HEK293 (cell line): ENCODE measurements around the gene ACTN3.
A peak's percentile ranks its signal among the peaks of the same experiment; 100 is the strongest.
"Not testable (repeated sequence)": the region's sequence is repeated elsewhere in the genome, so short reads cannot be mapped to it uniquely, and the experiment has no call there.

ENCODE experiments used
- CTCF ChIA-PET: fragments of 350-600 bp; formaldehyde crosslinking; extraction: SDS; loops from one replicate; lab custom pipeline; 2021; ENCODE audit warnings: antibody characterized with exemption; lab: Yijun Ruan, JAX
- POLR2A ChIA-PET: fragments of 300-600 bp; formaldehyde crosslinking; extraction: SDS; loops from one replicate; lab custom pipeline; 2020; ENCODE audit warnings: antibody characterized with exemption, inconsistent platforms; lab: Yijun Ruan, JAX
- H3K27ac ChIP-seq: fragments of 200-500 bp; sonication (Bioruptor generic); 2 replicates; pipeline ENCODE4 v1.5.1; 2014; ENCODE audit warnings: low read depth, low read length, control low read depth, inconsistent platforms; ENCODE audit errors: extremely low read depth
- H3K36me3 ChIP-seq, 2 experiments: fragments of 200-500 bp in 1 of 2; sonication (Bioruptor generic) in 1 of 2; 1 replicate in 1 of 2; 2 replicates in 1 of 2; pipeline ENCODE4 v1.5.1; 2014 to 2017; ENCODE audit warnings: inconsistent platforms in 2 of 2, low read length in 2 of 2; ENCODE audit not compliant: control insufficient read depth in 2 of 2, insufficient read depth in 1 of 2
- H3K4me1 ChIP-seq: fragments of 200-500 bp; sonication (Bioruptor generic); 2 replicates; pipeline ENCODE4 v1.5.1; 2014; ENCODE audit warnings: mild to moderate bottlenecking, low read length, inconsistent platforms; ENCODE audit not compliant: control insufficient read depth, insufficient read depth
- H3K4me3 ChIP-seq: 2 replicates; pipeline ENCODE4 v1.5.1; 2011; ENCODE audit warnings: low read depth, mild to moderate bottlenecking, control low read depth, low read length, moderate library complexity
- H3K9me3 ChIP-seq: fragments of 200-500 bp; sonication (Bioruptor generic); 2 replicates; pipeline ENCODE4 v1.5.1; 2014; ENCODE audit warnings: low read depth, low read length, inconsistent platforms; ENCODE audit not compliant: control insufficient read depth, insufficient read depth
- AEBP2 ChIP-seq: fragments of 450-650 bp; formaldehyde crosslinking; IDR thresholded peaks from 2 replicates; pipeline ENCODE4 v1.5.1; 2016; ENCODE audit warnings: missing biosample characterization, missing genetic modification characterization, borderline replicate concordance
- BCL11A ChIP-seq: fragments of 450-650 bp; formaldehyde crosslinking; IDR thresholded peaks from 2 replicates; pipeline ENCODE4 v1.5.1; 2016; ENCODE audit warnings: low read depth, missing biosample characterization, missing genetic modification characterization
- GLI2 ChIP-seq: fragments of 450-650 bp; formaldehyde crosslinking; IDR thresholded peaks from 2 replicates; pipeline ENCODE4; 2017; ENCODE audit warnings: missing biosample characterization, missing genetic modification characterization, low read depth, borderline replicate concordance
- HIC1 ChIP-seq: fragments of 450-650 bp; formaldehyde crosslinking; IDR thresholded peaks from 2 replicates; pipeline ENCODE4 v1.5.1; 2016; ENCODE audit warnings: missing biosample characterization, missing genetic modification characterization
- YY2 ChIP-seq: fragments of 450-650 bp; formaldehyde crosslinking; IDR thresholded peaks from 2 replicates; pipeline ENCODE4 v1.5.1; 2016; ENCODE audit warnings: missing biosample characterization, missing genetic modification characterization
- ZBTB48 ChIP-seq: fragments of 450-650 bp; formaldehyde crosslinking; IDR thresholded peaks from 2 replicates; pipeline ENCODE4 v1.5.1; 2016; ENCODE audit warnings: missing biosample characterization, missing genetic modification characterization
- ZEB2 ChIP-seq: fragments of 450-650 bp; formaldehyde crosslinking; IDR thresholded peaks from 2 replicates; pipeline ENCODE4 v1.5.1; 2016; ENCODE audit warnings: missing biosample characterization, missing genetic modification characterization
- ZFP37 ChIP-seq: fragments of 450-650 bp; formaldehyde crosslinking; IDR thresholded peaks from 2 replicates; pipeline ENCODE4 v1.5.1; 2016; ENCODE audit warnings: missing biosample characterization, missing genetic modification characterization
- ZNF121 ChIP-seq: fragments of 450-650 bp; formaldehyde crosslinking; IDR thresholded peaks from 2 replicates; pipeline ENCODE4 v1.5.1; 2016; ENCODE audit warnings: missing biosample characterization, missing genetic modification characterization
- ZNF138 ChIP-seq: fragments of 450-650 bp; formaldehyde crosslinking; IDR thresholded peaks from 2 replicates; pipeline ENCODE4 v1.5.1; 2016; ENCODE audit warnings: missing biosample characterization, missing genetic modification characterization, borderline replicate concordance
- ZNF2 ChIP-seq: fragments of 450-650 bp; formaldehyde crosslinking; IDR thresholded peaks from 2 replicates; pipeline ENCODE4 v1.5.1; 2016; ENCODE audit warnings: missing biosample characterization, missing genetic modification characterization
- ZNF354C ChIP-seq: fragments of 450-650 bp; formaldehyde crosslinking; IDR thresholded peaks from 2 replicates; pipeline ENCODE4 v1.5.1; 2016; ENCODE audit warnings: missing biosample characterization, missing genetic modification characterization, low read depth, borderline replicate concordance
- ZNF416 ChIP-seq: fragments of 450-650 bp; formaldehyde crosslinking; IDR thresholded peaks from 2 replicates; pipeline ENCODE4 v1.5.1; 2016; ENCODE audit warnings: missing biosample characterization, missing genetic modification characterization
- ZNF514 ChIP-seq: fragments of 450-650 bp; formaldehyde crosslinking; IDR thresholded peaks from 2 replicates; pipeline ENCODE4 v1.5.1; 2016; ENCODE audit warnings: missing biosample characterization, missing genetic modification characterization
- ZNF529 ChIP-seq: fragments of 450-650 bp; formaldehyde crosslinking; IDR thresholded peaks from 2 replicates; pipeline ENCODE4 v1.5.1; 2017; ENCODE audit warnings: missing genetic modification characterization, missing biosample characterization; ENCODE audit not compliant: insufficient replicate concordance
- ZNF585B ChIP-seq: fragments of 450-650 bp; formaldehyde crosslinking; IDR thresholded peaks from 2 replicates; pipeline ENCODE4 v1.5.1; 2016; ENCODE audit warnings: missing biosample characterization, missing genetic modification characterization
- ZNF629 ChIP-seq: fragments of 450-650 bp; formaldehyde crosslinking; IDR thresholded peaks from 2 replicates; pipeline ENCODE4 v1.5.1; 2017; ENCODE audit warnings: missing biosample characterization, missing genetic modification characterization
- ZNF776 ChIP-seq: fragments of 450-650 bp; formaldehyde crosslinking; IDR thresholded peaks from 2 replicates; pipeline ENCODE4 v1.5.0; 2017; ENCODE audit warnings: missing biosample characterization, missing genetic modification characterization, borderline replicate concordance
- ZNF830 ChIP-seq: fragments of 450-650 bp; IDR thresholded peaks from 2 replicates; pipeline ENCODE4 v1.5.0; 2018; ENCODE audit warnings: missing biosample characterization, missing genetic modification characterization, low read depth, mild to moderate bottlenecking, moderate library complexity
- ZSCAN30 ChIP-seq: fragments of 450-650 bp; IDR thresholded peaks from 2 replicates; pipeline ENCODE4 v1.5.1; 2018; ENCODE audit warnings: missing biosample characterization, mild to moderate bottlenecking, missing genetic modification characterization, moderate library complexity
- TF ChIP-seq, protein P1 (sequence below): sonication (generic); formaldehyde crosslinking; IDR thresholded peaks from 2 replicates; pipeline ENCODE4 v1.8.1; 2022; ENCODE audit warnings: mild to moderate bottlenecking, moderate library complexity, missing genetic modification reagents
- TF ChIP-seq, protein P2 (sequence below): fragments of 450-650 bp; formaldehyde crosslinking; IDR thresholded peaks from 2 replicates; pipeline ENCODE4 v1.5.1; 2016; ENCODE audit warnings: missing biosample characterization, missing genetic modification characterization

The ACTN3 gene

GRCh38 chr11:66585447-66585846, 38.7 kb downstream of the ACTN3 start:
- H3K27ac ChIP-seq, H3K36me3 ChIP-seq, H3K4me3 ChIP-seq, H3K9me3 ChIP-seq, POLR2A ChIA-PET, CTCF ChIA-PET, H3K4me1 ChIP-seq: not testable (repeated sequence)
- TF ChIP-seq ZNF121 (tag by site-specific recombination): 0 out of 2 replicates have a peak, but pooled peaks have one; percentile 21

GRCh38 chr11:66586136-66586535, 39.4 kb downstream of the ACTN3 start:
- H3K27ac ChIP-seq: no peak overlapping the region
- H3K4me3 ChIP-seq: no peak overlapping the region
- no peaks in the 10 kb centered on the region for H3K9me3 ChIP-seq
- no peak for TF ChIP-seq ZEB2 (tag by site-specific recombination)
- no peak for TF ChIP-seq ZFP37 (tag by site-specific recombination)
- TF ChIP-seq, protein P1, sequence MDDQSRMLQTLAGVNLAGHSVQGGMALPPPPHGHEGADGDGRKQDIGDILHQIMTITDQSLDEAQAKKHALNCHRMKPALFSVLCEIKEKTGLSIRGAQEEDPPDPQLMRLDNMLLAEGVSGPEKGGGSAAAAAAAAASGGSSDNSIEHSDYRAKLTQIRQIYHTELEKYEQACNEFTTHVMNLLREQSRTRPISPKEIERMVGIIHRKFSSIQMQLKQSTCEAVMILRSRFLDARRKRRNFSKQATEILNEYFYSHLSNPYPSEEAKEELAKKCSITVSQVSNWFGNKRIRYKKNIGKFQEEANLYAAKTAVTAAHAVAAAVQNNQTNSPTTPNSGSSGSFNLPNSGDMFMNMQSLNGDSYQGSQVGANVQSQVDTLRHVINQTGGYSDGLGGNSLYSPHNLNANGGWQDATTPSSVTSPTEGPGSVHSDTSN (CRISPR knock-in tag): no peak
- no peak for TF ChIP-seq ZBTB48
- no peak for TF ChIP-seq AEBP2 (tag by site-specific recombination)
- TF ChIP-seq ZNF629 (tag by site-specific recombination): no peak
- TF ChIP-seq ZSCAN30 (tag by site-specific recombination): no peak
- TF ChIP-seq ZNF354C (tag by site-specific recombination): no peak
- no peak for TF ChIP-seq ZNF529 (tag by site-specific recombination)
- TF ChIP-seq GLI2: no peak
- no peaks in the 10 kb centered on the region for H3K4me1 ChIP-seq
- POLR2A ChIA-PET: interaction anchor here (1.2 kb wide), 1 partner anchor 31 kb away, joined by 3 read pairs; no protein-coding TSS in a partner anchor
- no peaks in the 10 kb centered on the region for H3K36me3 ChIP-seq
- CTCF ChIA-PET: interaction anchor here (1.1 kb wide), 1 partner anchor 8 kb away, joined by 3 read pairs; no protein-coding TSS in a partner anchor

- H3K9me3 ChIP-seq, H3K4me1 ChIP-seq, H3K36me3 ChIP-seq, H3K4me3 ChIP-seq, H3K27ac ChIP-seq, POLR2A ChIA-PET: not testable (repeated sequence)
- CTCF ChIA-PET: interaction anchor here (0.6 to 4.5 kb wide), 3 partner anchors 9 to 330 kb away, joined by 3 to 49 read pairs (median 3); no protein-coding TSS in a partner anchor
Measured at GRCh38 chr11:66589315-66589714, 42.6 kb downstream of the ACTN3 start.

DNA sequence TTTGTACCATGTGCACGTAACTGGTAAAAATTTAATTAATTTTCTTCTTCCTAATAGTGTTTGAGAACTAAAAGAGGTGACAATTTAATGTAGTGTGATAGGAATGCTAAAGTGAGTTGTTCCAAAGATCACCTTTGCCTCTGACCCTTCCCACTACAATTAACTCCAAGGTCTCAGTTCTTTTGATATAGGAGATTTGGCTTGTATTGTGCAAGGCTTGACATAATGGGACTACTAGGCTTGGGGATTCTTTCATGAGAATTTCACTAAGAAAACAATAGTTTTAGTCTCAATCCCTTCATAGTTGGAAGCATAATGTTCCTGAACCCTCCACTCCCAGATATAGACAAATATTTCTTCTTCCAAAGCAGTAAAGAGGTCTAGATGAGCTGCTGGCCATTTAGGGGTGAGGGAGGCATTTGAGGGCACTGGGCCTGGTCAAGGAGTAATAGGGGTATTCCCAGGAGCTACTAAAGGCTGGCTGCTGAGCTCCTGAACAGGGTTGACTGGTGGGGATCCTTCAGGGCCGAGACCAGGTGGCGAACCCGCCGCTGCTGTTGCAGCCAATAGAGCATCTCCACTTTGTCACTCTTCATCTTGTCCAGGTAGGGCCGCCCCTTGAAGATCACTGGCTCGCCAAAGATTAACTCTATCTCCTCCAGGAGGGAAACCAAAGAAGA, 43.4 kb downstream of the ACTN3 start:
- POLR2A ChIA-PET: interaction anchor here (0.7 to 3.2 kb wide), 2 partner anchors 27 to 33 kb away, joined by 4 to 28 read pairs; partner anchors contain the start of gene RBM14
- Histone ChIP-seq H3K27ac (no peak overlapping the region), H3K36me3 (peaks cover 0 to 4% of the 10 kb centered on the region in 2 experiments; a peak in 1 of 3 replicates), H3K4me3 (no peak overlapping the region), H3K9me3 (no peaks in the 10 kb centered on the region), H3K4me1 (no peaks in the 10 kb centered on the region)
- CTCF ChIA-PET: interaction anchor here (0.6 to 4.5 kb wide), 4 partner anchors 10 to 329 kb away, joined by 3 to 49 read pairs (median 4); no protein-coding TSS in a partner anchor
- no peak for TF ChIP-seq ZNF830
- TF ChIP-seq, protein P2, sequence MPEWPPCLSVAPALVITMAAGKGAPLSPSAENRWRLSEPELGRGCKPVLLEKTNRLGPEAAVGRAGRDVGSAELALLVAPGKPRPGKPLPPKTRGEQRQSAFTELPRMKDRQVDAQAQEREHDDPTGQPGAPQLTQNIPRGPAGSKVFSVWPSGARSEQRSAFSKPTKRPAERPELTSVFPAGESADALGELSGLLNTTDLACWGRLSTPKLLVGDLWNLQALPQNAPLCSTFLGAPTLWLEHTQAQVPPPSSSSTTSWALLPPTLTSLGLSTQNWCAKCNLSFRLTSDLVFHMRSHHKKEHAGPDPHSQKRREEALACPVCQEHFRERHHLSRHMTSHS (tag by site-specific recombination): no peak
- no peak for TF ChIP-seq YY2 (tag by site-specific recombination)
- no peak for TF ChIP-seq ZNF2 (tag by site-specific recombination)
- no peak for TF ChIP-seq ZNF776 (tag by site-specific recombination)
- TF ChIP-seq BCL11A (tag by site-specific recombination): no peak
- TF ChIP-seq HIC1 (tag by site-specific recombination): no peak
- TF ChIP-seq ZNF138: no peak
- no peak for TF ChIP-seq ZNF416 (tag by site-specific recombination)
- no peak for TF ChIP-seq ZNF585B (tag by site-specific recombination)
- TF ChIP-seq ZNF514 (tag by site-specific recombination): no peak
